GM18505 (cell line): ENCODE measurements around the gene TIGIT.
"Not testable (repeated sequence)": the region's sequence is repeated elsewhere in the genome, so short reads cannot be mapped to it uniquely, and the experiment has no call there.

Experiments
- ATAC-seq: cut with Tn5 transposase; IDR thresholded peaks from one replicate; pipeline ENCODE4 v1.9.1; 2021; ENCODE audit not compliant: unreplicated experiment
- POLR2A ChIP-seq: IDR thresholded peaks from 4 replicates; pipeline ENCODE4 v1.6.1; 2011; ENCODE audit warnings: borderline replicate concordance; ENCODE audit not compliant: insufficient read depth, insufficient read length; ENCODE audit errors: extremely low read depth

Gene TIGIT

DNA sequence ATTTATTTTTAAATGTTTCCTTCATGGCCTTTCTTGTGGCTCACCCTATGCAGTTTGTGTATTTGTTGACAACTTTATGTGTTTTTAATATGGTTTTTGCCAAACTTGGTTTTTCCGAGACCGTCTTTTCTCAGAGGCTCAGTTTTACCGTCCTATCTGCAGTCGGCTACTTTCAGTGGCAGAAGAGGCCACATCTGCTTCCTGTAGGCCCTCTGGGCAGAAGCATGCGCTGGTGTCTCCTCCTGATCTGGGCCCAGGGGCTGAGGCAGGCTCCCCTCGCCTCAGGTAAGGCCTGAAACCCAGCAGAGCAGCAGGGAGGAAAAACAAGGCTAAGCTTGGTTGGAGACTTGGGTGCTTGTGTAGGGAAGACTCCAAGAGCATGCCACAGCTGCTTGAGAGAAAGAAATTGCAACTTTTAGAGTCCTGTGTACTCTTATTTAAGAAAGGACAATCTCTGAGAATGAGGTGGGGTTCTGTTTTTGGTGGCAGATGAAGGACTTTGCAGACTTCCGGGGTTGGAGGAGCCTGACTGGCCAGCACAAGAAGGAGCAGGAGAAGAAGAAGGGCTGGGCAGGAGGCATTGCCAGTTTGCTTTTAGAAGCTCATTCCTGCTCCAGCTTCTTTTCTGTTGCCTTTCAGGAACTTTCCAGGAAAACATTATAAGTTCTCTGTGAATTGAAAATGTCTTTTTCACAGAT lies at the start of gene TIGIT:
TSS of gene TIGIT (plus strand) at position 191 of the 698 bp plus-strand sequence. CDS start at position 225, 34 bp downstream.
- no peak for TF ChIP-seq POLR2A
- no peak for ATAC-seq

DNA sequence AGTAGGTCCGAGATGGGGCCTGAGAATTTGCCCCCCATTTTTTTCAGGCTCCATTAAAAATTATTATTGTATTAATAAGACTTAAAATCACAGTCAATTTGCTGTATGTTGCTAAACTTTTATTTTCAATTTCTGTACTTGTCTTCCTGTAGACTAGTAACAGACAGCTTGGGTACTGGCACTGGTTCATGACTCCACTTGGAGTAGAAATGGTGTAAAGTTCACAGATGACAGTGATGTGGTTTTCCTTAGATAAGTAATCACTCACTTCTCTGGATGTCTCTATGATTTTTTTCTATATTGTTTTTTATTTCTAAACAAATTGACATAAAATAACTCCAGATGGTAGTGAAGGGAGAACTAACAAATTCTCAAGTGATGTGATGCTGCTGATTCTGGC lies 40.9 kb upstream of the TIGIT start:
- no peak for ATAC-seq
- no peak for TF ChIP-seq POLR2A

DNA sequence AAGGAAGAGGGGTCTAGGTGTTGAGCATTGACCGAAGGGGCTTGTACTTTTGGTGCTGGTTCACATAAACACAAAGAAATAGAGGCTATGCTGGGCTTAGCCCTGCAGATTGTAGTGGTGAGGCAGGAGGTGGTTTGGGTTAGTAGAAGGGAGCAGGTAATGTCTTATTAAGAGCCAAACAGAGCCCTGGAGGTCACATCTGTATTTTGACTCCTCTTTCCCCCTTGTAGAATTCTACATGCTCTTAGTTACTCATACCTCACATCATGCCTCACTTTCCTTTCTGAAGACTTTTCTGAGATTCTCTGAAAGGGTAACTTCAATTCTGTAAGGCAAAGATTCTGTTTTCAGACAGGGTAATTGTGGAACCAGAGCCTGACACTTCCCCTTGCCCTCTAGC lies 40.3 kb upstream of the TIGIT start:
- no peak for ATAC-seq
- TF ChIP-seq POLR2A, result no peak

DNA sequence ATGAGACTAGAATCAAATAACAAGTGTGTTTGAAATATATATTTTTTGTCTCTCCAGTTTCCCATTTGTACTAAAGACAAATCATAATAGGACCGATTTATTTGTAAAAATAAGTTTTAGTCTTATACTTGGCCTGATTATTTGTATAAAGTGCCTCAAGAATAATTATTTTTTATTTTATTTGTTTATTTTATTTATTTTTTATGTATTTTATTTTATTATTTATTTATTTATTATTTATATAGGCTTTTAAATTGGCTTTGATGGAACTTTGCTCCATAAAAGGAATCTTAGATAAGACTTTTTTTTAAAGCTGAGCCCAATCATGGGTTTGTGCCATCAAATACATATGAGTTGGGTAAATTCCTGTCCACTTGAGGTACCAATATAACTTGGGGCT lies 34.3 kb upstream of the TIGIT start:
- ATAC-seq, result no peak
- TF ChIP-seq POLR2A, result no peak

DNA sequence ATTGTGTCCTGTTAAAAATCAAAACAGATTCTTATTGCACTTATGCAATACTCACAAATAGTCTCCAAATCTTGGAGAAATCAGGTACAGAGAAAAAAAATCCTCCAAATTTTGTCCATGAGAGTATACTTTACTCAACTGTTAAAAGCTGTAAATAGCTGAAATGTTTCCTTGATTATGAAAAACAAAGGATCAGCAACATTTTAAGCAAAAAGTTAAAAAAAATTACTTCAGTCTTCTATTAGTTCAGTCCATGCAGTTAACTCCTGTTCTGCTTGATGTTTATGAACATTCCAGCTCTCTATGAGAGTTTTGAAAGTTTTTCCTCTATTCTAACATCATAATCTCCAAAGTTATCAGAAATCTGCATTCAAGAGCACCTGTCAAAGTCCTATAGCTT lies 33.7 kb upstream of the TIGIT start:
- TF ChIP-seq POLR2A, result no peak
- no peak for ATAC-seq

DNA sequence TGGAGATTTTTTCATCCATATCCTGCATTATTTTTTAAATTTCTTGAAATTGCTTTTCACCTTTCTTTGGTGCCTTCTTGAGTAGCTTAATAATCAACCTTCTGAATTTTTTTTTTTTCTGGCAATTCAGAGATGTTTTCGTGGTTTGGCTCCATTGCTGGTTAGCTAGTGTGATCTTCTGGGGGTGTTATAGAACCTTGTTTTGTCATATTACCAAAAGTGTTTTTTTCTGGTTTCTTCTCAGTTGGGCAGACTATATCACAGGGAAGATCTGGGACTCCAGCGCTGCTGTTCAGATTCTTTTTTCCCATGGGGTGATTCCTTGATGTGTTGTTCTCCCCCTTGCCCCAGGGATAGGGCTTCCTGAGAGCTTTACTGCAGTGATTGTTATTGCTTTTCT lies 23.8 kb upstream of the TIGIT start:
- no peak for TF ChIP-seq POLR2A
- ATAC-seq, result no peak

DNA sequence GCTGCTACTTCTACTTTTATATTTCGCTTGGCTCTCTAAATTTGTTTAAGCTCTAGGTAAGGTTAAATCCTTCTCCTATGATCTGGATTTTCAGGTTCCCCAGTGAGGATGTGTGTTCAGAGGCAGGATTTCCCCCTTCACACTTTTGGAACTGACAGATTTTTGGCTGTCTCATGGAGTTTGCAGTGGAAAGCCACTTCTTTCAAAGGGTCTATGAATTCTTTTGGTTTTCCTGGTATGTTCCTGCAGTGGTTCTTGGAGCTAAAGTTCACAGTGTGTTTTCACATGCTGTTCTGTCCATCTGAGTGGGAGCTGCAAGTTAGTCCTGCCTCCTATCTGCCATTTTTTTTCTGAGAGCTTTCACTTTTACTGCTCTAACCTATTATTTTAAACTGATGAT lies 21.6 kb upstream of the TIGIT start:
- ATAC-seq, result no peak

DNA sequence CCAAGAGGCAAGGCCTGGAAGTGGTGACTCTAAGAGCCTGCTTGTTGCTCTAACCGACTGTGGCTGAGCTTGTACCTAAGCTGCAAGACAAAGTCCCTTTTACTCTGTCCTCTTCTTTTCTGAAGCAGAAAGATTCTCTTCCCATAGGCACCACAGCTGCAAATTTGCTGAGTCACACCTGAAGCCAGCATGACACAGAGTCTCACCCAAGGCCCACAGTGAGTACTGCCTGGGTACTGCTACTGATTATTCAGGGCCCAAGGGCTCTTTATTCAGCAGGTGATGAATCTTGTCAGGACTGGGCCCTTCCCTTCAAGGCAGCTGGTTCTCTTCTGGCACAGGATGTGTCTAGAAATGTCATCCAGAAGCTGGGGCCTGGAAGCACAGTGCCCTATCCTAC lies 18.9 kb upstream of the TIGIT start:
- no peak for TF ChIP-seq POLR2A
- no peak for ATAC-seq

More for the DNA sequence above, 21.6 kb upstream of the TIGIT start:
- TF ChIP-seq POLR2A, result no peak

DNA sequence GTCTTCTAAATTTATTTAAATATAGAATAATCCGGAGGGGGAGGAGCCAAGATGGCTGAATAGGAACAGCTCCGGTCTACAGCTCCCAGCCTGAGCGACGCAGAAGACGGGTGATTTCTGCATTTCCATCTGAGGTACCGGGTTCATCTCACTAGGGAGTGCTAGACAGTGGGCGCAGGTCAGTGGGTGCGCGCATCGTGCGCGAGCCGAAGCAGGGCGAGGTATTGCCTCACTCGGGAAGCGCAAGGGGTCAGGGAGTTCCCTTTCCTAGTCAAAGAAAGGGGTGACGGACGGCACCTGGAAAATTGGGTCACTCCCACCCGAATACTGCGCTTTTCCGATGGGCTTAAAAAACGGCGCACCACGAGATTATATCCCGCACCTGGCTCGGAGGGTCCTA lies 17.0 kb upstream of the TIGIT start:
- not testable (repeated sequence) for ATAC-seq

DNA sequence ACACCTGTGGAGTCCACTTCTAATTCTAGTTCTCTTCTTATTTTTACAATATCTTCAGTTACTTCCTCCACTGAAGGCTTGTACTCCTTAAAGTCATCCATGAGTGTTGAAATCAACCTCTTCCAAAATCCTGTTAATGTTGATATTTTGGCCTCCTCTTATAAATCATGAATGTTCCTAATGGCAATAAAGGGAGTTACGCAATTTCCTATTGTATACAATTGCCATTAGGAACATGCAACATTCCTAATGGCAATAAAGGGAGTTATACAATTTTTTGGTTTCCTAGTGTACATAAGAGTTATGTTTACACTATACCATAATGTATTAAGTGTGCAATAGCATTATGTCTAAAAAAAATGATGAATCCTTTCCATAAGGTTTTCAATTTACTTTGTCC lies 9.2 kb upstream of the TIGIT start:
- ATAC-seq, result no peak

DNA sequence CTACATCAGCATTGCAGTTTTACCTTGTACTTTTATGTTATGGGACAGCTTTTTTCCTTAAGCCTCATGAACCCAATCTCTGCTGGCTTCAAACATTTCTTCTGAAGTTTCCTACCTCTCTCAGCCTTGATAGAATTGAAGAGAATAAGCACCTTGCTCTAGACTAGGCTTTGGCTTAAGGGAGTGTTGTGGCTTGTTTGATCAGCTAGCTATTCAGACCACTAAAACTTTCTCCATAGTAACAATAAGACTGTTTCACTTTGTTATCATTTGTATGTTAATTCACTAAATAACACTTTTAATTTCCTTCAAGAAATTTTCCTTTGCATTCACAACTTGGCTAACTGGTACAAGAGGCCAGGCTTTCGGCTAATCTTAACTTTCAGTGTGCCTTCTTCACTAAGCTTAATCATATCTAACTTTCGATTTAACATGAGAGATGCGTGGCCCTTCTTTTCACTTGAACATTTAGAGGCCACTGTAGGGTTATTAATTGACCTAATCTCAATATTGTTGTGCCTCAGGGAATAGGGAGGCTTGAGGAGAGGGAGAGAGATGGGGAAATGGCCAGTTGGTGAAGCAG lies 8.1 kb upstream of the TIGIT start:
- ATAC-seq, result no peak
- TF ChIP-seq POLR2A, result no peak

More for the DNA sequence above, 9.2 kb upstream of the TIGIT start:
- TF ChIP-seq POLR2A, result no peak

DNA sequence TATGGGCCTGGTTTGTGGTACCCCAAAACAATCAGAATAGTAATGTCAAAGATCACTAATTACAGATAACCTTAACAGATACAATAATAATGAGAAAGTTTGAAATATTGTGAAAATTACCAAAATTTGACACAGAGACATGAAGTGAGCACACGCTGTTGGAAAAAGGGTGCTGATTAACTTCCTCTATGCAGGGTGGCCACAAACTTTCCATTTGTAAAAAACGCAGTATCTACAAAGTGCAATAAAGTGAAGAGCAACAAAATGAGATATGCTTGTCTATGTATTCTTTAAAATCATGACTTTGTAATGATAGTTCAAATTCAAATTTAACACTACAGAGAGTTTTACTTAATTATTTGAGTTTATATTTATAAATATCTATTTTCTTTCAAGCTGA lies 7.6 kb upstream of the TIGIT start:
- TF ChIP-seq POLR2A, result no peak
- no peak for ATAC-seq

DNA sequence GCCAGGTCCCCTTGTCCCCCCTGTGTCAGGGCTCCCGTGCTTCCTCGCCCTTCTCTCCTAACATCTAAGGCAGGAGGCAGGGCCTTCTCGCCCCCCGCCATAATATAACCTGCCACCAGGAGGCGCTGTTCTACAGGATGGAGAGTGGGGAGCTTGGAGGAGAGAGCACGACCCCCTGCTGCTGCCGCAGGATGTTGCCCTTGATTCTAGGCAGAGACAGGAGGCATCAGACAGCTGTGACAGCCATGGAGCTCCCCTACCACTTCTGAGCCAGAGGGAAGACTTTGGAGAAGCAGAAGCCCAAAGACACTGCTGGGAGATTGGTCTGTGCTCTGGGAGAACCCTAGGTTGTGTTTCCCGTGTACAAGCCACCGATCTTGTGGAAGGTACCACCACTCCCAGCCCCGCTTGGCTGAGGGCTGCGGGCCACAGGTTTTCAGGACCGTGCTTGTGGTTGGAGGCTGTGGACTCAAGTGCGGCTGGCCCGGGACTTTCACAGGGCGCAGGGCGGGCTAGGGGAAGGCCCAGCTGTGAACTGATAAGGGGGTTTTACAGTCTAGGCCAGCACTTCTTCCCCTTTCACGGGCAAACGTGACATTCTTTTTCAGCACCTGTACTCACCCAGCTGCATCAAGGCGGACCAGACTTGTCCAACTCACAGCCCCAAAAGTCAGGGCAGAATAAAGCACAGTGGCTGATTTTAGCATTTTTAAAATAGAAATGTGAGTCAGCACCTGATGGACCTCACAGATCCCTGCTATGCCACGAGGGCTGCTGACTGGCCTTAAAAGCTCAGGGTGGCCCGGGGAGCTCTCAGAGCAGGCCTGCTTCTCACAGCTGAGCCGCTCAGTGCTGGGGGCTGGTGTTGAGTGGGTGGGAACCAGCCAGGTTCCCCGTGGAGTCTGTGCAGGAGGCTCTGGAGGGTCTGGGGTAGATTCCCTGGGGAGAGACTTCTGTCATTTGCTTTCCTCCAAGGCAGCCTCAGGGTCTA lies 2.6 kb upstream of the TIGIT start:
- ATAC-seq, result peak; percentile 87
- TF ChIP-seq POLR2A, result peak; percentile 26

DNA sequence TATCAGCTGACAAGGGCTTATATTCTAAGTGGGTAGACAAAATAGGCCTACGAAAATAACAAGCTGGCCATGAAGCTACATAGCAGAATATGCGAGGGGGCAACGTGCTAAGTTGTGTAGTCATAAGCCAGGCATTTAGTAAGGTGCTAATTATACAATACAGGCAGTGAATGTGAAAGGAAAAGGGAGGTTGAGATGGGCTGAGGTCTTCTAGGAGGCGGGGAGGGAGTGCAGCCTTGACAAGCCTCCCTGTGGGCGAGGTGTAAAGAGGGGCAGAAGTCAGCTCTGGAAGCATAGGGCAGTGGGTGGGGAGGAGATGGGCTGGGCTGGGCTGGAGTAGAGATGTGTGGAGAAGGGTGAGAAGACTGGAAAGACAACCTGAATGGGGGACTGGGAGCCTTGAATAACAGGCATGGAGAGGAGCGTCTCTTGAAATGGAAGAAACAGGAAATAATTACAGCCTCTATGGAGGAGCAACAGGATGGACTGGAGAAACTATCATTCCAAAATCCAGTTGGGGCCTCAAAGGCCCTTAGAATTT lies 1.2 kb downstream of the TIGIT start:
- no peak for TF ChIP-seq POLR2A
- no peak for ATAC-seq

DNA sequence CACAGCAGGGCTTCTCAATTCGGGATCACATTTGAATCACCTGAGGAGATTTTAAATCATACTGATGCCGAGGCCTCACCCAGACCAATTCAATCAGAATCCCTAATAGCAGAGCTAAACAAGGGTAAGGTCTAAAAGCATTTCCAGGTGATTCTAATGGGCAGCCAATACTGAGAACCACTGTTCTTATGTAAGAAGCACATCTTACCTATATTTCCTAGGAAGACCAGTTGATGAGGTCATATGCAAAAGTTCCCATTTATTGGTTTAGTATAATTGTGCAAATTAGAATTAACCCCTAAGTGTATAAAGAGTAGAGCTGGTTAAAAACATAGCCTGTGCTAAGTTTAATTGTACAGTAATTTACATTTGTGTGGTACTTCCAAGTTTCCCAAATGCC lies 2.1 kb downstream of the TIGIT start:
- TF ChIP-seq POLR2A, result no peak
- ATAC-seq, result no peak
